HG03045 (cell line): ENCODE data around the gene KCNJ8.
"Not testable (repeated sequence)": the region's sequence is repeated elsewhere in the genome, so short reads cannot be mapped to it uniquely, and the experiment has no call there.

Experiments used
- ATAC-seq: cut with Tn5 transposase; IDR thresholded peaks from one replicate; pipeline ENCODE4 v1.9.1; 2021; ENCODE audit warnings: mild to moderate bottlenecking, moderate library complexity; ENCODE audit not compliant: unreplicated experiment

Gene KCNJ8

GRCh38 chr12:21788089-21788983 is 13.8 kb upstream of the KCNJ8 start:
- no peak for ATAC-seq

GRCh38 chr12:21786041-21786531 is 11.6 kb upstream of the KCNJ8 start:
- no peak for ATAC-seq

GRCh38 chr12:21782723-21783122 is 8.2 kb upstream of the KCNJ8 start:
- not testable (repeated sequence) for ATAC-seq

- ATAC-seq: no peak
Observed at GRCh38 chr12:21780786-21781185, 6.3 kb upstream of the KCNJ8 start.

- ATAC-seq: no peak
Observed at GRCh38 chr12:21776175-21776574, 1.7 kb upstream of the KCNJ8 start.

GRCh38 chr12:21775133-21775820 is 771 bp upstream of the KCNJ8 start:
- ATAC-seq: no peak

- ATAC-seq: no peak
Observed at GRCh38 chr12:21773806-21774205, 700 bp downstream of the KCNJ8 start.

GRCh38 chr12:21773263-21773741 is 1.2 kb downstream of the KCNJ8 start:
- no peak for ATAC-seq

- no peak for ATAC-seq
Observed at GRCh38 chr12:21771311-21771710, 3.2 kb downstream of the KCNJ8 start.

- no peak for ATAC-seq
Observed at GRCh38 chr12:21769307-21769706, 5.2 kb downstream of the KCNJ8 start.

GRCh38 chr12:21766403-21766802 is 8.1 kb downstream of the KCNJ8 start:
- no peak for ATAC-seq

- ATAC-seq: no peak
Observed at GRCh38 chr12:21764950-21765349, 9.6 kb downstream of the KCNJ8 start.

GRCh38 chr12:21764065-21764464 is 10.4 kb downstream of the KCNJ8 start:
- no peak for ATAC-seq

- ATAC-seq: no peak
Observed at GRCh38 chr12:21763531-21763930, 11.0 kb downstream of the KCNJ8 start.

GRCh38 chr12:21759737-21760136 is 14.8 kb downstream of the KCNJ8 start:
- ATAC-seq: no peak

GRCh38 chr12:21757735-21758134 is 16.8 kb downstream of the KCNJ8 start:
- no peak for ATAC-seq

- ATAC-seq: no peak
Observed at GRCh38 chr12:21756699-21757098, 17.8 kb downstream of the KCNJ8 start.

- no peak for ATAC-seq
Observed at GRCh38 chr12:21751517-21751916, 23.0 kb downstream of the KCNJ8 start.

GRCh38 chr12:21745258-21745657 is 29.2 kb downstream of the KCNJ8 start:
- no peak for ATAC-seq

- no peak for ATAC-seq
Observed at GRCh38 chr12:21731144-21731543, 43.4 kb downstream of the KCNJ8 start.

GRCh38 chr12:21725731-21726130 is 48.8 kb downstream of the KCNJ8 start:
- ATAC-seq: no peak
